Mucosa of stomach (tissue), 1 donor: ENCODE results near the gene FBXO22.

Experiments used
- H3K27me3 ChIP-seq: one replicate; pipeline ENCODE4 v1.7.0; 2013; ENCODE audit warnings: mild to moderate bottlenecking, low read length; ENCODE audit not compliant: control insufficient read depth, insufficient read depth
- H3K36me3 ChIP-seq: one replicate; pipeline ENCODE4 v1.7.0; 2013; ENCODE audit warnings: low read length; ENCODE audit not compliant: control insufficient read depth, insufficient read depth
- H3K4me1 ChIP-seq: one replicate; pipeline ENCODE4 v1.7.0; 2013; ENCODE audit warnings: mild to moderate bottlenecking, low read length; ENCODE audit not compliant: control insufficient read depth, insufficient read depth
- H3K4me3 ChIP-seq: one replicate; pipeline ENCODE4 v1.7.0; 2013; ENCODE audit warnings: low read length
- H3K9ac ChIP-seq: one replicate; pipeline ENCODE4 v1.7.0; 2013; ENCODE audit warnings: mild to moderate bottlenecking, low read length, moderate library complexity
- H3K9me3 ChIP-seq: one replicate; pipeline ENCODE4 v1.7.0; 2013; ENCODE audit warnings: mild to moderate bottlenecking, low read length, moderate library complexity; ENCODE audit not compliant: control insufficient read depth
- donor health status: Pancreatic carcinoma.

Gene FBXO22

DNA sequence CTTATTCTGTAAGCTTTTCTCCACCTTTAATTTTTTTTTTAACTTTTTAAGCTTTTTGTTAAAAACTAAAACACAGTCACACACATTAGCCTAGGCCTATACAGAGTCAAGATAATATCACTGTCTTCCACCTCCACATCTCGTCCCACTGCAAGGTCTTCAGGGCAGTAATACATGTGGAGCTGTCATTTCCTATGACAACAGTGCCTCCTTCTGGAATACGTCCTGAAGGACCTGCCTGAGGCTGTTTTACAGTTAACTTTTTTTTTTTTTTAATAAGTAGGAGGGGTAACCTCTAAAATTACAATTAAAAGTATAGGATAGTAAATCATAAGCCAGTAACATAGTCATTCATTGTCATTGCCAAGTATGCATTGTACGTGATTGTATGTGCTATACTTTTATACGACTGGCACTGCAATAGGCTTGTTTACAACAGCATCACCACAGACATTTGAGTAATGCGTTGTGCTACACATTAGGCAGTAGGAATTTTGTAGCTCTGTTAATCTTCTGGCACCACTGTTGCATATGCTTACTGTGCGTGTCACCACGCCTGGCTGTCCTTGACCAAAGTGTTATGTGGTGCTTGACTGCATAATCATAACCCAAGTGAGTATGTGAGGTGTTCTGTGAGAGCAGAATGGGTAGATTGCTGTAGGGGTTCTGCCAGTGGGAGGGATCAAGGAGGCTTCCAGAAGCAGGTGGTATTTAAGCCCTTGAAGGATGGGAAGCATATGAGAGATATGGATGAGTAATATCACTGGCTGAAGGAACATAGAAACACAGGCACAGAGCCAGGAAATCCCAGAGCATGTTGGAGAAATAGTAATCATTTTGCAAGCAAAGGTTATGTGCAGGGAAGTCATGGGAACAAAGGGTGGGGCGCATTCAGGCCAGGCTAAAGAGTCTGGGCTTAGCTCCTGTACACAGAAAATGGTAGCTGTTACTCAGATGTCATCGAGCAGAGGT lies 18.3 kb downstream of the FBXO22 start:
- H3K4me1 ChIP-seq, result peaks cover 41% of the 10 kb centered on the region
- H3K9ac ChIP-seq, result peak overlapping the region; percentile 7
- peak overlapping the region; percentile 3 for H3K4me3 ChIP-seq
- H3K27me3 ChIP-seq, result no peaks in the 10 kb centered on the region
- H3K36me3 ChIP-seq, result no peaks in the 10 kb centered on the region
- H3K9me3 ChIP-seq, result no peaks in the 10 kb centered on the region

DNA sequence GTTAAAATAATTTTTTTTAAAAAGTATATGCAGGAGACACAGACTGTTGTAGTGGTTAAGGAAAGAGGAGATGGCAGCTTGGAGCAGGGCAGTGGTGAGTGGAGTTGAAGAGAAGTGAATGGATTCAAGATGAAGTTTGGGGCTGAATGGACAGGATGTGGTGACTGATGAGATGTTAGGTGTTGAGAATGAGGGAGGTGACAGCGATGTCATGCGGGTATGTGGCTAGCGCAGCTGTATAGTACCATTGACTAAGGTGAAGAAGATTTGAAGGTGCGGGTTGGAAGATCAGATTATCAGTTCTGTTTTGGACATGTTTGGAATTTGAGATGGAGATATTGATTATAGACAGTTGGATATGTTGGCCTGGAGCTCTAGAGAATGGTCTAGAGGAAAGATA lies 20.1 kb downstream of the FBXO22 start:
- no peaks in the 10 kb centered on the region for H3K36me3 ChIP-seq
- H3K9ac ChIP-seq, result no peak overlapping the region
- no peaks in the 10 kb centered on the region for H3K27me3 ChIP-seq
- H3K4me1 ChIP-seq, result peaks cover 41% of the 10 kb centered on the region
- H3K4me3 ChIP-seq, result no peak overlapping the region
- H3K9me3 ChIP-seq, result no peaks in the 10 kb centered on the region

DNA sequence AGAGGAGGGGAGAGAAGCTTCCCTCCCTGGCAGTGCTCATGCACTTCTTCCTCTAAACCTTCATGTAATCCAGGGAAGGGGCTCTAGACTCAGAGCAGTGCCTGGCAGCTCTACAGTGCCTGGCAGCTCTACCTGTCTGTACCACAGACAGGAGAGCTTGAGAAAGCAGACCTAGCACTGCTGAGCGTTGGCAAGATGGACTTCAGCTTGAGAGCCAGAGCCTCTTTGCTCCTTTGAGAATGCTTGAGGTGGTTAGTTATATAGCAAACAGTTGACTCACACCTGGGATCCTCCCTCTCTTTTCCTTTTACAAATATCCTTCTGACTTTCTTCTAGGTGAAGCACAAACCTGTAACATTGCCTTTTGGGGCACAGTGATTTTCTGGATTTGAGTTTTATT lies 20.9 kb downstream of the FBXO22 start:
- Histone ChIP-seq H3K9me3 (no peaks in the 10 kb centered on the region), H3K9ac (peak overlapping the region; percentile 31), H3K27me3 (no peaks in the 10 kb centered on the region), H3K36me3 (no peaks in the 10 kb centered on the region), H3K4me3 (no peak overlapping the region), H3K4me1 (peaks cover 41% of the 10 kb centered on the region)

DNA sequence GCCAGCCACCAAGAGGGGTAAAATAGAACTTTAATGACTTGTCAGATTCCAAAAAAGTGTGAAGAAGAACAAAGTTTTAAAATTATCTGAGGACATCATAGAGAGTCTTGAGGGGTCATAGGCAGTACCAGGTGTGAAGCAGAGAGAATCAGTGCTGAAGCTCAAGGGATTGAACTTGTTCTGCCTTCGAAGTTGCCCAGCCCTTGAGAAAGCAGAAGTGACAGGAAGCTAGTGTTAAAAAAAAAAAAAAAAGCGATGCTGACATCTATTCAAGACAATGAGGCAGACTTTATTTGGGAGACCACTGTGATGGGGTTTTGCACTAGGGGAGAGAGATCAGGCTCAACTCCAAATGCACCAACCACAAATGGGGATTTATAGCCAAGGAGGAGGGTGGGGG lies 21.8 kb downstream of the FBXO22 start:
- Histone ChIP-seq H3K4me3 (no peak overlapping the region), H3K36me3 (no peaks in the 10 kb centered on the region), H3K9ac (no peak overlapping the region), H3K4me1 (peaks cover 41% of the 10 kb centered on the region), H3K27me3 (no peaks in the 10 kb centered on the region), H3K9me3 (no peaks in the 10 kb centered on the region)

DNA sequence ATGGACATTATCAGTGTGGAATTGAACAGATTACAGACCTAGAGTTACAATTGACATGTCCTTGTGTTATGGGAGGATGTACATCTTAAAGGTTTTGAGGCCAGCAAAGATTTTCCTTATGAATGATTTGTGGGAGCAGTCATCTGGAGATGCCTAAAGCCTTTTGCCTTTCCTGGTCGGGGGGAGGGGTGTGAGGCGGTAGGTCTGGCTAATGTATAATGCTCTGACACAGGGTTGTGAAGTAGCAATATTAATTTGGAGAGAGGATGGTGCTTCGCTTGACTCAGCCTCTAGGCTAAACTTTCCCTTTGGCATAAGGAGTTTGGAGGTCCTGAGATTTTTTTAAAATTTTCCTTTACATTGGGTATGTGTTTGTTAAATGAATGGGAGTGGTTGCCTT lies 23.3 kb downstream of the FBXO22 start:
- no peaks in the 10 kb centered on the region for H3K36me3 ChIP-seq
- H3K9me3 ChIP-seq, result no peaks in the 10 kb centered on the region
- no peaks in the 10 kb centered on the region for H3K27me3 ChIP-seq
- peaks cover 39% of the 10 kb centered on the region for H3K4me1 ChIP-seq
- H3K4me3 ChIP-seq, result no peak overlapping the region
- H3K9ac ChIP-seq, result no peak overlapping the region

DNA sequence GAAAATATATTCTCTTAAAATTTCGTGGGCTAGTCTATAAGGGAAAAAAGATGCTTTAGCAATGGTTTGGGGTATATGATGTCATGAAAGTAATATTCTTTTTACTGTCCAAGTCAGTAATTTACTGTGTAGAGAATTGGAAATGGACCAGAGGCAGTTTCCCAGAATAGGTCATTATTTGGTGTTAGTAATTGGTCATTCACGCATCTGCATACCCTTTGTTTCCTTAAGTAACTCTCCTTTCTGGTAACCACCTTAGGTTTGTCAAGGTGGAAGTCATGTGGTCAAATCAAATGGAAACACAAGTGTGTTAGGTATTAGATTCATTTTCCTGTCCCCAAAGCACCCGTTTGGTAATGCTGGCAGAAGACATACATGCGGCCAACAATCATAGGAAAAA lies 23.9 kb downstream of the FBXO22 start:
- Histone ChIP-seq H3K4me3 (no peak overlapping the region), H3K9ac (no peak overlapping the region), H3K9me3 (no peaks in the 10 kb centered on the region), H3K27me3 (no peaks in the 10 kb centered on the region), H3K36me3 (no peaks in the 10 kb centered on the region), H3K4me1 (peaks cover 33% of the 10 kb centered on the region)

DNA sequence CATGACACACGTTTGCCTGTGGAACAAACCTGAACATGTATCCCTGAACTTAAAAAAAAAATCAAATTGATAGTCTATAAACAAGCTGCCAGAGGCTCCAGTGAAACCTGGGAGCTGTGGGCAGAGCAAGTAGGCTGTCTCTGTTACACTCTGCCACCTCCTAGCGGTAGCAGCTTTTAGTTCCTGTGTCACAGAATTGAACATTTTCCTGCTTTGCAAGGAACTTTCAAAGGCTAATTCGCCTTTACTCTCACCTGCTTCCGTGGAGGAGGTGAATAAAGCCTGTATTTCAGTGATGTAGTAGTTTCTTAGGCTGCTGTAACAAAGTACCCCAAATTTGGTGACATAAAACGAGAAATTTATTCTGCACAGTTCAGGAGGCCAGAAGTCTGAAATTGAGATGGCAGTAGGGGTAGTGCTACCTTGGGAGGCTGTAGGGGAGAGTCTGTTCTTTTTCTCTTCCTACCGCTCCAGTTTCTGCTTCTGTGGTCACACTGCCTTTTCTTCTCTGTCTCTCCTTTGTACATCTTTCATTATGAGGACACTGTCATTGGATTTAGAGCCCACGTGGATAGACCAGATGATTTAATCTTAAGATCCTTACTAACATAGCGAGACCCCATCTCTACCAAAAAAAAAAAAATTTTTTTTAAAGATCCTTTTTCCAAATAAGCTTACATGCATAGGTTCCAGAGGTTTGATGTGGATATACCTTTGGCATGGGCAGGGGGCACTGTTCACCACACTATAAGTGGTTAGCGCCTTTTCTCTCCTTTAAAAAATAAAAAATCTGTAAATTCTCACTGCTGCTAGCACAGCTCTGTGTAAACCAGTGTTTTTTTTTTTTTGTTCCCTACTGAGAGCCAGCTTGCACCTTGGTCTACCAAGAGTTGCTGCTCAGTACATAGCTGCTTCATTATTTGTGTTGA lies 25.3 kb downstream of the FBXO22 start:
- no peak overlapping the region for H3K9ac ChIP-seq
- H3K36me3 ChIP-seq, result no peaks in the 10 kb centered on the region
- H3K9me3 ChIP-seq, result no peaks in the 10 kb centered on the region
- no peak overlapping the region for H3K4me3 ChIP-seq
- peaks cover 20% of the 10 kb centered on the region for H3K4me1 ChIP-seq
- no peaks in the 10 kb centered on the region for H3K27me3 ChIP-seq

DNA sequence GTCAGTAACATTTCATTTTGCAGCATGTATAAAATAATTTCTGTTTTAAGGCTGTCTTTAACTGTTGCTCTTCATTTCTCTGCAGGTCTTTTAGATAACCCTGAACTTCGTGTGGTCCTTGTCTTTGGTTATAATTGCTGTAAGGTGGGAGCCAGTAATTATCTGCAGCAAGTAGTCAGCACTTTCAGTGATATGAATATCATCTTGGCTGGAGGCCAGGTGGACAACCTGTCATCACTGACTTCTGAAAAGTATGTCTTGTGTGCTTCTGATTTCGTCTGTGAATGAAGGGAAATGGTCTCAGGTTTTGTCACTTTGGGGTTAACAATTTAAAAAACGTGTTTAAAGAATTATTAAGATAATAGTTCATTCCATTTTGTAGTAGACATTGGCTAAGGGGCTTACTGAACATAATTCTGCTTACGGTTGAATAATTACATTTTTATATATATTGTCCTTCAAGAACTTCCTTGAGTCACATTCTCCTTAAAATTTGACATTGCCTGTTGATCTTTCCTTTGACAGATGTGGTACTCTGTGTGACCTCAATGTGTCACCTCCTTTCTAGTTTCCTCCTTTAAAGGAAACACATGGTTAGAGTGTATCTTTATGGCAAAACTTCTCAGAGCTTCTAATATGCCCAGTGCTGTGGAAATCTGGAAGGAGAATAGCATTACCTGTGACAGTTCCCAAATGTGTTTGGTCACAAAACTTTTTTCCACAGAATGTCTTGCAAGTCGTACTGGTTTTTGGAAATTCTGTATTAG lies 26.3 kb downstream of the FBXO22 start:
- no peak overlapping the region for H3K9ac ChIP-seq
- no peaks in the 10 kb centered on the region for H3K27me3 ChIP-seq
- H3K4me1 ChIP-seq, result peaks cover 11% of the 10 kb centered on the region
- H3K36me3 ChIP-seq, result no peaks in the 10 kb centered on the region
- H3K4me3 ChIP-seq, result no peak overlapping the region
- H3K9me3 ChIP-seq, result no peaks in the 10 kb centered on the region

DNA sequence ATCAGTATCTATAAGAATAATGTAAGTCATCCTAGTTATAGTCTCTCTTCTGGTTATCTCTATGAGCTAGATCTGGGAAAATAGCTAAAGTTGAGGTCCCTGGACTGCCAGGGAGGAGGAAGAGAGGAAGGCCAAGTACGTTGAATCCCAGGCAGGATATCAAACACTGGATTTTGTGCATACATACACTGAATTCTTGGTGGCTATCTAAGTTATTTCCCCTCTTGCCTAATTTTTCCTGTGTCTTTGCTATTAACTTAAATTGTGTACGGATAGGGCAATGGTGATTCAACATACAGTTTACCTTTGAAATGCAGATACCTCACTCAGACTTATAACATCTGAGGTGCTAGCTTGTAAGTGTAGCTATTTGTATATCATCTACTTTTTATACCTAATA lies 27.2 kb downstream of the FBXO22 start:
- no peaks in the 10 kb centered on the region for H3K27me3 ChIP-seq
- H3K9ac ChIP-seq, result no peak overlapping the region
- no peaks in the 10 kb centered on the region for H3K36me3 ChIP-seq
- H3K9me3 ChIP-seq, result no peaks in the 10 kb centered on the region
- peaks cover 2% of the 10 kb centered on the region for H3K4me1 ChIP-seq
- H3K4me3 ChIP-seq, result no peak overlapping the region

DNA sequence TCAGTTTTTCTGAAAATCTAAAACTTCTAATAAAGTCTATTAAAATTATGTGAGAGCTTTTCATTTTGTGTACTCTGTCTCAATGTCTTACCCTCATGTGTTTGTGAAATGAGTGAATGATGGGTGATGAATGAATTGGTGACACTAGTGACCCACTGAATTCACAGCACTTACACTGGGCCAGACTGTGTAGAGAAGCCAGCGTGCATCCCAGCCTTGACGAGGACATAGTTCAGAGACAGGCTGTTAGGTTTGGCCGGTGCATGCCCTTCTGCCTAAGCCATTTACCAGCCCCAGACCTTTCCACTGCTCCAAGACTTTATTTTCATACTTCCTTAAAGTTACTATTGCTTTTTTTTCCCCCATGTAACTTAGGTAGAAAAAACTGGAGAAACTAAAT lies 38.8 kb downstream of the FBXO22 start:
- H3K36me3 ChIP-seq, result no peaks in the 10 kb centered on the region
- no peaks in the 10 kb centered on the region for H3K4me1 ChIP-seq
- no peak overlapping the region for H3K9ac ChIP-seq
- no peaks in the 10 kb centered on the region for H3K27me3 ChIP-seq
- no peaks in the 10 kb centered on the region for H3K9me3 ChIP-seq
- H3K4me3 ChIP-seq, result no peak overlapping the region

DNA sequence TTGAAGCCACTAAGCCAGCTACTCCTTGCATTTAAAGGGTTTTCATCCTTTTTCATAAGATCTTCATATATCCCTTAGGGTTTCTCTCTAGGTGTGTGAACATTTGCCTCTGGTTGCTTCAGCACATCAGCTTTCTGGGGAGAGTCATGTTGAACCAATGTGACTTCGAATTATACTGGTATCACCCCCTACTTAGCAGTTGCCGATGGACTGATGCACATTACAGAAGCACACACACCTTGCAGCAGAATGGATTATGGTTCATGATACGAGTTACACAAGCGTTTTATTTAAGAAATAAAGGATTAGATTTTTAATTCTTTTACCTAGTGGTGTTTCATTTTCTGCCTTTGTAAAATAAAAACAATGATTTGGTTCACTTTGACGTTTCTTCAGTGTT lies 39.6 kb downstream of the FBXO22 start:
- Histone ChIP-seq H3K36me3 (no peaks in the 10 kb centered on the region), H3K4me1 (no peaks in the 10 kb centered on the region), H3K9ac (no peak overlapping the region), H3K9me3 (no peaks in the 10 kb centered on the region), H3K27me3 (no peaks in the 10 kb centered on the region), H3K4me3 (no peak overlapping the region)
